Skeletal muscle cell (primary cell): Measurements from ENCODE around the gene C9orf43.
"Not testable (repeated sequence)": the region's sequence is repeated elsewhere in the genome, so short reads cannot be mapped to it uniquely, and the experiment has no call there.

Source experiments
- DNase-seq: peaks from one replicate; pipeline ENCODE4 v3.0.0-alpha.2; 2010; ENCODE audit warnings: low read depth
- H3K4me3 ChIP-seq: 2 replicates; pipeline ENCODE4 v1.5.1; 2011; ENCODE audit warnings: low read depth, mild to moderate bottlenecking, control low read depth, low read length, moderate library complexity

C9orf43 gene

GRCh38 chr9:113406873-113407511 is 3.6 kb upstream of the C9orf43 start:
- peak; percentile 36 for DNase-seq
- not testable (repeated sequence) for H3K4me3 ChIP-seq

- peak overlapping the region; percentile 80 for H3K4me3 ChIP-seq
- DNase-seq, result no peak
Observed at GRCh38 chr9:113409481-113409880, 1.1 kb upstream of the C9orf43 start.

GRCh38 chr9:113409883-113410206 is 702 bp upstream of the C9orf43 start:
- peak overlapping the region; percentile 80 for H3K4me3 ChIP-seq
- no peak for DNase-seq

- H3K4me3 ChIP-seq, result no peak overlapping the region
Observed at GRCh38 chr9:113416149-113416721, 5.7 kb downstream of the C9orf43 start.

GRCh38 chr9:113417370-113417769 is 6.8 kb downstream of the C9orf43 start:
- H3K4me3 ChIP-seq, result no peak overlapping the region
- DNase-seq, result no peak

More at GRCh38 chr9:113416149-113416721, 5.7 kb downstream of the C9orf43 start:
- no peak for DNase-seq

- DNase-seq, result no peak
- H3K4me3 ChIP-seq, result no peak overlapping the region
Observed at GRCh38 chr9:113421726-113422125, 11.2 kb downstream of the C9orf43 start.

- no peak overlapping the region for H3K4me3 ChIP-seq
- no peak for DNase-seq
Observed at GRCh38 chr9:113425072-113425471, 14.5 kb downstream of the C9orf43 start.

- no peak overlapping the region for H3K4me3 ChIP-seq
- DNase-seq, result no peak
Observed at GRCh38 chr9:113426701-113427100, 16.2 kb downstream of the C9orf43 start.

- H3K4me3 ChIP-seq, result no peak overlapping the region
- no peak for DNase-seq
Observed at GRCh38 chr9:113427629-113428028, 17.1 kb downstream of the C9orf43 start.

- H3K4me3 ChIP-seq, result no peak overlapping the region
- no peak for DNase-seq
Observed at GRCh38 chr9:113428062-113428615, 17.6 kb downstream of the C9orf43 start.

- no peak overlapping the region for H3K4me3 ChIP-seq
- DNase-seq, result no peak
Observed at GRCh38 chr9:113431191-113431590, 20.6 kb downstream of the C9orf43 start.

- no peak overlapping the region for H3K4me3 ChIP-seq
- no peak for DNase-seq
Observed at GRCh38 chr9:113436728-113437515, 26.4 kb downstream of the C9orf43 start.

- not testable (repeated sequence) for H3K4me3 ChIP-seq, DNase-seq
Observed at GRCh38 chr9:113437716-113438115, 27.2 kb downstream of the C9orf43 start.

GRCh38 chr9:113444736-113445135 is 34.2 kb downstream of the C9orf43 start:
- no peak overlapping the region for H3K4me3 ChIP-seq
- DNase-seq, result no peak

- no peak overlapping the region for H3K4me3 ChIP-seq
- DNase-seq, result no peak
Observed at GRCh38 chr9:113446323-113446740, 35.8 kb downstream of the C9orf43 start.

- DNase-seq, result no peak
Observed at GRCh38 chr9:113449376-113449775, 38.8 kb downstream of the C9orf43 start.

GRCh38 chr9:113452113-113452605 is 41.6 kb downstream of the C9orf43 start:
- no peak overlapping the region for H3K4me3 ChIP-seq
- DNase-seq, result no peak

More at GRCh38 chr9:113449376-113449775, 38.8 kb downstream of the C9orf43 start:
- H3K4me3 ChIP-seq, result no peak overlapping the region

- no peak overlapping the region for H3K4me3 ChIP-seq
- peak; percentile 66 for DNase-seq
Observed at GRCh38 chr9:113454914-113455761, 44.6 kb downstream of the C9orf43 start.

- DNase-seq, result no peak
- no peak overlapping the region for H3K4me3 ChIP-seq
Observed at GRCh38 chr9:113456235-113456634, 45.7 kb downstream of the C9orf43 start.
